DND-41 (cell line): ENCODE data around the gene FAM193B.

Experiments used
- ATAC-seq: fragments of 200-7000 bp; cut with Tn5 transposase; 3 replicates; pipeline ENCODE4 v1.9.1; 2021; ENCODE audit warnings: low read depth; ENCODE audit not compliant: insufficient read depth
- DNase-seq: peaks from one replicate; pipeline ENCODE4 v3.0.0-alpha.2; 2020
- H2AFZ ChIP-seq: 2 replicates; pipeline ENCODE4 v1.6.0; 2012; ENCODE audit warnings: low read depth, low read length
- H3K27ac ChIP-seq: 2 replicates; pipeline ENCODE4 v1.5.1; 2012; ENCODE audit warnings: low read length, inconsistent platforms
- H3K27me3 ChIP-seq: fragments of 200-600 bp; sonication (generic); 2 replicates; pipeline ENCODE4 v1.6.0; 2012; ENCODE audit warnings: low read length, mild to moderate bottlenecking, inconsistent platforms; ENCODE audit not compliant: insufficient read depth, poor library complexity
- H3K36me3 ChIP-seq: 2 replicates; pipeline ENCODE4 v1.5.1; 2012; ENCODE audit warnings: low read length, inconsistent platforms; ENCODE audit not compliant: insufficient read depth
- H3K4me1 ChIP-seq: 2 replicates; pipeline ENCODE4 v1.5.1; 2012; ENCODE audit warnings: mild to moderate bottlenecking, low read length; ENCODE audit not compliant: insufficient read depth
- H3K4me2 ChIP-seq: 2 replicates; pipeline ENCODE4 v1.6.0; 2012; ENCODE audit warnings: mild to moderate bottlenecking, moderate library complexity, low read length, inconsistent platforms; ENCODE audit not compliant: insufficient read depth
- H3K4me3 ChIP-seq, 2 experiments: fragments of 200-600 bp in 1 of 2; shearing (Covaris generic) in 1 of 2; 2 replicates each; pipeline ENCODE4 v1.5.1; 2012 to 2016; ENCODE audit warnings: inconsistent platforms in 2 of 2, low read length in 2 of 2, mild to moderate bottlenecking in 2 of 2, low read depth in 1 of 2, moderate library complexity in 1 of 2
- H3K79me2 ChIP-seq: 2 replicates; pipeline ENCODE4 v1.6.0; 2012; ENCODE audit warnings: low read length, inconsistent platforms; ENCODE audit not compliant: insufficient read depth
- H3K9ac ChIP-seq: 2 replicates; pipeline ENCODE4 v1.6.0; 2012; ENCODE audit warnings: low read depth, mild to moderate bottlenecking, inconsistent platforms, low read length, moderate library complexity
- H3K9me3 ChIP-seq: 2 replicates; pipeline ENCODE4 v1.5.1; 2012; ENCODE audit warnings: low read length, moderate library complexity, mild to moderate bottlenecking, inconsistent platforms; ENCODE audit not compliant: insufficient read depth, severe bottlenecking
- H4K20me1 ChIP-seq: 2 replicates; pipeline ENCODE4 v1.6.0; 2012; ENCODE audit warnings: low read length; ENCODE audit not compliant: insufficient read depth
- CTCF ChIP-seq: IDR thresholded peaks from 2 replicates; pipeline ENCODE4 v1.5.1; 2012; ENCODE audit warnings: borderline replicate concordance, low read length, moderate library complexity, mild to moderate bottlenecking; ENCODE audit not compliant: poor library complexity, severe bottlenecking; ENCODE audit errors: extremely low read depth
- EZH2 ChIP-seq: IDR thresholded peaks from 3 replicates; pipeline ENCODE4 v1.6.1; 2012; ENCODE audit warnings: borderline replicate concordance, low read depth, mild to moderate bottlenecking, moderate library complexity, low read length, inconsistent platforms; ENCODE audit not compliant: severe bottlenecking

Gene FAM193B

GRCh38 chr5:177527595-177527994 is 26.8 kb downstream of the FAM193B start:
- H3K9me3 ChIP-seq, result no peaks in the 10 kb centered on the region
- no peak overlapping the region for H3K9ac ChIP-seq
- no peak overlapping the region for H3K27ac ChIP-seq
- peaks cover 33% of the 10 kb centered on the region for H4K20me1 ChIP-seq
- no peaks in the 10 kb centered on the region for H3K4me1 ChIP-seq
- H2AFZ ChIP-seq, result no peak overlapping the region
- DNase-seq, result no peak
- peaks cover 88% of the 10 kb centered on the region for H3K36me3 ChIP-seq
- no peaks in the 10 kb centered on the region for H3K79me2 ChIP-seq
- no peak for TF ChIP-seq EZH2
- TF ChIP-seq CTCF, result no peak
- no peak overlapping the region for H3K4me2 ChIP-seq
- no peak for ATAC-seq
- no peak overlapping the region for H3K4me3 ChIP-seq
- no peaks in the 10 kb centered on the region for H3K27me3 ChIP-seq

GRCh38 chr5:177526791-177527190 is 27.6 kb downstream of the FAM193B start:
- H2AFZ ChIP-seq, result no peak overlapping the region
- no peak overlapping the region for H3K9ac ChIP-seq
- no peaks in the 10 kb centered on the region for H3K79me2 ChIP-seq
- no peak for TF ChIP-seq EZH2
- TF ChIP-seq CTCF, result no peak
- H3K36me3 ChIP-seq, result peaks cover 85% of the 10 kb centered on the region
- H3K4me1 ChIP-seq, result no peaks in the 10 kb centered on the region
- no peak overlapping the region for H3K4me2 ChIP-seq
- peaks cover 27% of the 10 kb centered on the region for H4K20me1 ChIP-seq
- DNase-seq, result no peak
- ATAC-seq, result no peak
- no peak overlapping the region for H3K27ac ChIP-seq
- H3K4me3 ChIP-seq, result no peak overlapping the region
- no peaks in the 10 kb centered on the region for H3K9me3 ChIP-seq
- H3K27me3 ChIP-seq, result no peaks in the 10 kb centered on the region

- TF ChIP-seq CTCF (no peak), EZH2 (no peak)
- Histone ChIP-seq H3K27ac (no peak overlapping the region), H3K9me3 (no peaks in the 10 kb centered on the region), H3K4me2 (no peak overlapping the region), H3K79me2 (no peaks in the 10 kb centered on the region), H2AFZ (no peak overlapping the region), H3K4me1 (no peaks in the 10 kb centered on the region), H3K36me3 (peaks cover 87% of the 10 kb centered on the region), H3K4me3 (no peak overlapping the region), H3K27me3 (no peaks in the 10 kb centered on the region), H4K20me1 (peaks cover 27% of the 10 kb centered on the region), H3K9ac (no peak overlapping the region)
- DNase-seq, result no peak
- ATAC-seq, result no peak
Observed at GRCh38 chr5:177526191-177526590, 28.2 kb downstream of the FAM193B start.

GRCh38 chr5:177524941-177525655 is 29.3 kb downstream of the FAM193B start:
- no peak for ATAC-seq
- no peaks in the 10 kb centered on the region for H3K9me3 ChIP-seq
- H3K36me3 ChIP-seq, result peaks cover 87% of the 10 kb centered on the region
- H3K79me2 ChIP-seq, result 0 out of 2 replicates have a peak, but pooled peaks cover 2% of the 10 kb centered on the region
- no peak for DNase-seq
- peaks cover 5% of the 10 kb centered on the region for H3K4me1 ChIP-seq
- H3K27me3 ChIP-seq, result no peaks in the 10 kb centered on the region
- TF ChIP-seq EZH2 (no peak), CTCF (no peak)
- H3K4me3 ChIP-seq, result no peak overlapping the region
- no peak overlapping the region for H3K4me2 ChIP-seq
- H3K9ac ChIP-seq, result no peak overlapping the region
- H3K27ac ChIP-seq, result no peak overlapping the region
- H4K20me1 ChIP-seq, result peaks cover 27% of the 10 kb centered on the region
- H2AFZ ChIP-seq, result no peak overlapping the region
